CD4-positive, alpha-beta T cell treated with Interferon gamma for 1 hour (primary cell): ENCODE measurements around the gene PHOSPHO2.

Source experiments
- DNase-seq: peaks from one replicate; pipeline ENCODE4 v3.0.0-alpha.2; 2020

Gene PHOSPHO2, protein sequence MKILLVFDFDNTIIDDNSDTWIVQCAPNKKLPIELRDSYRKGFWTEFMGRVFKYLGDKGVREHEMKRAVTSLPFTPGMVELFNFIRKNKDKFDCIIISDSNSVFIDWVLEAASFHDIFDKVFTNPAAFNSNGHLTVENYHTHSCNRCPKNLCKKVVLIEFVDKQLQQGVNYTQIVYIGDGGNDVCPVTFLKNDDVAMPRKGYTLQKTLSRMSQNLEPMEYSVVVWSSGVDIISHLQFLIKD

DNA sequence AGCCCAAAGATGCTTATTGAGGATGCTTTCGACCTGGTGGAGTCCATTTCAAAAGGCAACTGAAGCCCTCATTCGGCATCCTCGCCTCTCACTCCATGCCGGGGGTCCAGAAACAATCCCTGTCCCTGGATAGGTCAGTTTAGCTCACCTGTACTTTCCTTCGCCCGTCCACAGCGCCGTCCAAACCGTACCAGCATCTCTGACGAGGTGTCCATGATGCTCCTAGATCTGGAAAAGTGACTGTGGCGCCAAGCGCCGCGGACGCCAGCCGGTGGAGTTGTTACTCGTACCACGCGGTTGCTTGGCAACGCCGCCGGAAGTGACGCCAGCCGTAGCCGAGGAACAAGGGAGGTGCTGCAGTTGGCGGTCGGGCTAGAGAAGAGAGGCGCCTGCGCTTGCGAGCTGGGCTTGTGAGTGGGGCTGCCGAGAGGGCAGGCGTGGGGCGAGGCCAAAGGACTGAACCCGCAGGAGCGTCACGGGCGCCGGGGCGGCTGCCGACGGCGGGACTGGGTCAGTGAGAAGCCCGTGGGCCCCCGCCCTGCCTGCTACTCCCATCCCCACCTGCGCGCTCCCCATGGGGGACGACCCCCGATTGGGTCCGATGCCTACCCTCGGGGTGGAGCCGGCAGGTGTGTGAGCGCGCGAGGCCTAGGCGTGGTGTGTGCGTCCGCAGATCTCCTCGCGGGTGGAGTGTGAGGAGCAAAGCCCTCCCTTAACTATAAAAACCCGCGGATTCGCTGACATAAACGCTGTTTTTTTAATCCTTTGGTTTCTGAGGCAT lies at the start of gene PHOSPHO2, which contains the start of gene CFAP210:
TSS of gene PHOSPHO2 (plus strand) at position 357 of the 781 bp plus-strand sequence. CDS start 6,503 bp downstream, outside the sequence.
TSS of gene CFAP210 (minus strand) at position 293 of the 781 bp plus-strand sequence. CDS start at position 215, 78 bp downstream.
- DNase-seq: peak; percentile 99

DNA sequence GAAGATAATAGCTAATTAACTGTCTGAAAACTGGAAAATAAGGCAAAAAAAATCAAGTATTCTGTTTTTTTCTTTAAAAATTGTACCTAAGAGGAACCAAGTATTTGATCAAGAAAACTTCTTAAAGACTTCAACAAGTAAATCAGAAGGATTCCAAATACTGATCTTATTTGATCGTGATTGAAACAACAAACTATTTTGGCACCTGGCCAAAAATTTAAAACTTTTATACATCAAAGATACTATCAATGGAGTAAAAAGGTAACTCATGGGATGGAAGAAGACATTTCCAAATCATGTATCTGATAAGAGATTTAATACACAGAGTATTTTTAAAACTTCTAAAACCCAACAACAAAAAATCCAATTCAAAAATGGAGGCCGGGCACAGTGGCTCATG lies 46.8 kb upstream of the PHOSPHO2 start:
- no peak for DNase-seq

DNA sequence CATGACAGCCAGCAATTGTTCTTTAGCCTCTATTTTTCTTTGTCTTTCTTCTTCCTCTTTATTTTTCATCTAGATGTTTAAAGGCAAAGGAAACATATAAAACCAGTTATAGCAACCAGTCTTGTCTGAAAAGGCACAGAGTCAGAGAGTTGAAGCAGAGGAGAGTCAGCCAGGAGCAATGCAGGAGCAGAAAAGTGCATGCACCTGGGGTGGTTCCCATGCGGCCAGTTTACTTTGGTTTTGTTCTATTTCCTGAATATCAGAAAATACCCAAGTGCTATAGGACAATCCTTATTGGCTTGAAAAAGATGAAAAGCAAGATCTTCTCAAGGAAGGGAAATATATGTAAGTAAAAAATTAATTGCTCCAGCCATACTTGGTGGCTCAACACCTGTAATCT lies 45.0 kb upstream of the PHOSPHO2 start:
- no peak for DNase-seq

DNA sequence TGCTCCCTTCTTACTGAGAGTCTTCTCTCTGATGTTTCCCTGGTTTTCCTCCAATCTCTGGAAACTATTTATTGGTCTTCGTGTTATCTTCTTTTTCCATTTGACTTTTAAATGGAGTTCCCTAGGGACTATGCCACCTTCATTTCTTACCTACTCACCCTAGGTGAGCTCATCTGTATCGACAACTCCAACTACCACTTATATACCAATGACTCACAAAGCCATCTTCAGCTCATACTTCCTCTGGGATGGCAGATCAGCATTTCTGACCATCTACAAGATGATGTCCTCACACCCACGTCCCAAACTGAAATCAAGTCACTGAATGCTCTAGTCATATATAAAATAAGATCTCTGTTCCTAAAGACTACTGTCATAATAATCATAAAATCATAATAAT lies 40.6 kb upstream of the PHOSPHO2 start:
- no peak for DNase-seq

DNA sequence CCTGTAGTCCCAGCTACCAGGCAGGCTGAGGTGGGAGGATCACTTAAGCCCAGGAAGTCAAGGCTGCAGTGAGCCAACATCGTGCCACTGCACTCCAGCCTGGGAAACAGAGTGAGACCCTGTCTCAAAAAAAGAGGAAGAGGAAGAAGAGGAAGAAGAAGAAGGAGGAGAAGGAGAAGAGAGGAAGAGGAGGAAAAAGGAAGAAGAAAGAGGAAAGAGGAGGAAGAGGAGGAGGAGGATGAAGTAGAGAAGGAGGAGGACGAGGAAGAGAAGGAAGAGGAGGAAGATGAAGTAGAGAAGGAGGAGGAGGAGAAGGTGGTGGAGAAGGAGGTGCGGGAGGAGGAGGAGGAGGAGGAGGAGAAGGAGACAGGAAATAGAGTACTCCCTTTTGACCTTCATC lies 38.1 kb upstream of the PHOSPHO2 start:
- DNase-seq: no peak

DNA sequence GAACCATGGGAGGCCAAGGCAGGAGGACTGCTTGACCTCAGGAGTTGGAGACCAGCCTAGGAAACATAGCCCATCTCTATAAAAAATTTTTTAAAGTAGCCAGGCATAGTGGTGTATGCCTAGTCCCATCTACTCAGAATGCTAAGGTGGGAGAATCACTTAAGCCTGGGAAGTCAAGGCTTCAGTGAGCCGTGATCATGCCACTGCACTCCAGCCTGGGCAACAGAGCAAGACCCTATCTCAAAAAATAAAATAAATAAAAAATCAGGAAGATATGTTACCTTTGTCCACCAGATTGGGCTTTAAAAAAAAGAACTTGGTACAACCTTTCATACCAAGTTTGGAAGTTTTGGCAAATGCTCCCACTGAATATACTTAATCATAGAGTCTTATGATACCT lies 35.4 kb upstream of the PHOSPHO2 start:
- no peak for DNase-seq

DNA sequence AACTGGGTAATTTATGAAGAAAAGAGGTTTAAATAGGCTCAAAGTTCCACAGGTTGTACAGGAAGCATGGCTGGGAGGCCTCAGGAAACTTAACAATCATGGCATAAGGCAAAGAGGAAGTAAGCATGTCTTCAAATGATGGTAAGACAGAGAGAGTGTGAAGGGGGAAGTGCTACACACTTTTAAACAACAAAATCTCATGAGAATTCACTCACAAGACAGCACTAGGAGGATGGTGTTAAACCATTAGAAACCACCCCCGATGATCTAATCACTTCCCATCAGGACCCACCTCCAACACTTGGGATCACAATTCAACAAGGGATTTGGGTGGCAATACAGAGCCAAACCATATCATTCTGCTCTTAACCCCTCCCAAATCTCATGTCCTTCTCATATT lies 34.9 kb upstream of the PHOSPHO2 start:
- no peak for DNase-seq

DNA sequence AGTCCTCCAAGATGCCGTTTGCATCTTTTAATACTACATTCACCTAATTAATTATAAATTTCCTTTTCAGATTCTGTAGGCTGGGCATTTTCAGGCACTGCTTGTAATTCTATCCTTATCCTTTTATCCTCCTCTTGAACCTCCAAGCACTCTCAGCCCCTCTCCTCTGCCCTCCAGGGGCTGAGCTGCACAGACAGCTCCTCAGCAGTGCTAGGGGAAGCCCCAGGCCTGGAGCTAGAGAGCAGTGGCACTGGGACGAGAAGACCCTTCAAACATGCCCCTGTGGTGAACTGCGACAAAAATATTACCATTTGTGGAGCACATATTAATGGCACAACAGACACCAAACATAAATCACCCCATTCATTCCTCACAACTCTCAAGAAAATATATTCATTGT lies 33.0 kb upstream of the PHOSPHO2 start:
- no peak for DNase-seq

DNA sequence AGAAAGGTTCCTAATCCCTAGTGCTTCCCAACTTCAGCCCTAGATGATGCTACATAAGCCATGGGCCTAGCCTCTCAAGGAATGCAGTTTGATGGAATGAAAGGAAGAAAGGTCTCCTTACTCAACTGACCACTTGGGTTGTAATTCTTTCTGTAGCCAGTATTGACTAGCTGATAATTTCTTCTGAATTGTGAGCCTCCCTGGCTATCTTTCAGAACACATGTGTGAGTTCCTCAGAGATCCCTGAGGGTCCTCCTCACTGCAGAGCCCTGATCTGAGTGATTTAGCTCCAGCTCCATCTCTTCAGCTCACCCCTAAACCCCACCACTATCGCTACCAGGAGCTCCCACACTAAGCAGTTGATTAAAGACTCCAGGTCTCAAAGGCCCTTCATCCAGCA lies 31.5 kb upstream of the PHOSPHO2 start:
- DNase-seq: no peak

DNA sequence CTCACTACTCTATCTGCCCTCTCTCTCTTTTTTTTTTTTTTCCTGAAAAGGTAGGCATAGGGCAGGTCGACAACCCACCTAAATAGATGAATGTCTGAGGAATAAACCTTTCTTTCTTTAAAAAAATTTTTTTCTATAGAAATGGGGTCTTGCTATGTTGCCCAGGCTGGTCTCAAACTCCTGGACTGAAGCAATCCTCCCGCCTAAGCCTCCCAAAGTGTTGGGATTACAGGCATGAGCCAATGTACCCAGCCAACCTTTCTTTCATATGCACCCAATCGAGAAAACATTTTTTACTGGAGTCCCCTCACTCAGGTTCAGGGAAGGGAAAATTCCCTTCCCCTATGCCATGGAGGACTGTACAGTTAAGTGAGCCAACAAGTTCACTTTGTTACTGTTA lies 31.0 kb upstream of the PHOSPHO2 start:
- no peak for DNase-seq

DNA sequence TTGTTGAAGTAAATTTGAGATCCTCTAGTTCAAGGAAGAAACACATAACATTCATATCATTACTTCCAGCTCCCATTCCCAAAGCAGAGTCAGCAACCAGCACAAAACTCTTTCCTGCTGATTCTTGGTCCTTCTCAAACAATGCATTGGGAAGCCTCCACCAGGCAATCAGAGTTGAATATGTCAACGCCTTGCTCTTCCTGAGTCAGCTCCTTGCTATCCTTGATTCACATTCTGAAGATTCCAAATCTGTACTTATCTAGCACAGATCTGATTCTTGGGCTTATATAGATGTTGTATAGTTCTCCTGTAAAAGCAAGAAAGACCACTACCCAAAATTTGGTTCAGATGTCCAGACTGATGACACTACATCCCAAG lies 29.7 kb upstream of the PHOSPHO2 start:
- DNase-seq: no peak

DNA sequence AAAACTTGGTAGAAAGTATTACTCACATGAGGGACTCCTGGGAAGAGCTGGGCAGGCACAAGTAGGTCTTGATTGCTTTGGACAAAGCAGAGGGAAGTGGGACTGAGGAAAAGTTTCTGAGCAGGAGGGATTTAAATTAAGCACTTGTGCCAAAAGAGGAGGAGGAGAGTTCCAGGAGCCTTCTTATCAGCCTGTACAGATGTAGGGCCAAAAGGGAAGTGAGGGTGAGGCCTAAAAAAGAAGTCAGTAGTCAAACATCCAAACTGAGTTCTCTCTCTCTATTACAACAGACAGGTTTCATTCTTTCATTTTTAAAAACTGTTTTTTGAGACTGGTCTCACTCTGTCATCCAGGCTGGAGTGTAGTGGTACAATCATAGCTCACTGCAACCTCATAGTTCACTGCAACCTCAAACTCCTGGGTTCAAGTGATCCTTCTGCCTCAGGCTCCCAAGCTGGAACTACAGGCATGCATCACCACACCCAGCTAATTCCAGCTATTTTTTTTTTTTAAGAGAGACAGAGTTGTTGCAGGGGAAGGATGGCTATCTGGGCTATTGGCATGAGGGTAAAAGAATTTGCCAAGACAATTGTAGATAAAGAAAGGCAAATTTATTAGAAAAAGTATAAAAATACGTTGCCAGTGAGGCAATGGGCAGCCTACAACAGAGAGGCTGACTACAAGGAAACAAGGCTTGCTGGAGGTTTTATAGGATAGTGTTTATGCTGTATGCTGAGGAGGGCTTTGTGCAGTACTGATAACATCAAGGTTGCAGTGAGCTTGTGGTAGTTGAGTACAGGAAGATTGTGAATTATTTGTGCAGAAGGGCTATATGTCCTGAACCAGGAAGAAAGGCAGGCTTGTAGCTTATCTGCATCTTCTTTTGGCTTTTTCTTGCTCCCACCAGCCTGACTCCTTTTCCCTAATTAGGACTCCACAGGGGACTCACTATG lies 29.0 kb upstream of the PHOSPHO2 start:
- DNase-seq: no peak

DNA sequence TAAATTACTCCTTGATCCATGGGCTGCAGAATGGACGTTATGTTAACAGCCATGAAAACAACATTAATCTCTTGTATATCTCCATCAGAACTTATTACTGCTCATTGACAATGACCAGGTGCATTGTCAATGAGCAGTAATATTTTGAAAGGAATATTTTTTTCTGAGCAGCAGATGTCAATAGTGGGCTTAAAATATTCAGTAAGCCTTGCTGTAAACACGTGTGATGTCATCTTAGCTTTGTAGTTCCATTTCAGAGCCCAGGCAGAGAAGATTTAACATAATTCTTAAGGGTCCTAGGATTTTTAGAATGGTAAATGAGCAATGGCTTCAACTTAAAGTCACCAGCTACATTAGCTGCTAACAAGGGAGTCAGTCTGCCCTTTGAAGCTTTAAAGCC lies 26.7 kb upstream of the PHOSPHO2 start:
- DNase-seq: no peak

DNA sequence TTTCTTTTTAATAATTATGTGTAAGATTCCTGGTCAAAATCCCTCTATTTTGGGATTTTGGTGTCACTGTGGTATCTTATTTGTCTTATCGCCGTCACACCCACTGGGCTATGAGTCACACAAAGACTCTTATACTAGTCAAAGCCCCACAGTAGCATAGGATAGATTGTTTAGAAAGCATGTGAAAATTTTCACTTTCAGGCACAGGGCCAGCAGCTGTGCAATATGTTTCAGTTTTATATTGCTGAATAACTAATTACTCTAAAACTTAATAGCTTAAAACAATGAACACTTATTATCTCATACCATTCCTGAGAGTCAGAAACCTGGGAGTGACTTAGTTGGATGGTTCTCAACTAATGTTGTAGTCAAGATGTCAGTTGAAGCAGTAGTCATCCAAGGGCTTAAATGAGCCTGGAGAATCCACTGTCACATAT lies 24.0 kb upstream of the PHOSPHO2 start:
- DNase-seq: no peak

DNA sequence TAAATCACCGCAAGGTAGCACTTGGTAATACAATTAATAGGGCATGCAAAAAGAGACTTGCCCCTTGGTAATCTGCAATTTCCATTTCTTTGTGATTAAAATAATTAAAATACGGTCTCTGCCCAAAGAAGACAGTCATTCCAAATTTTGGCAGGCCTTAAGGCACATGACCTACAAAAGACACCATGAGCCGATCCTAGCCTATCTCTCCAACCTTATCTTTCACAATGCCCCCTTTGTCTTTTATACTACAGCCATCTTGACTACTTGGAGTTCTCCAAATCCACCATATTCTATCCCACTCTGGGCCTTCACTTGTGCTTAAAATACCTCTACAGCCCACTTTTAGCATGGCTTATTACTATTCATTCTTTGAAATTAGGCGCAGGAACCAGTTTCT lies 23.3 kb upstream of the PHOSPHO2 start:
- no peak for DNase-seq

DNA sequence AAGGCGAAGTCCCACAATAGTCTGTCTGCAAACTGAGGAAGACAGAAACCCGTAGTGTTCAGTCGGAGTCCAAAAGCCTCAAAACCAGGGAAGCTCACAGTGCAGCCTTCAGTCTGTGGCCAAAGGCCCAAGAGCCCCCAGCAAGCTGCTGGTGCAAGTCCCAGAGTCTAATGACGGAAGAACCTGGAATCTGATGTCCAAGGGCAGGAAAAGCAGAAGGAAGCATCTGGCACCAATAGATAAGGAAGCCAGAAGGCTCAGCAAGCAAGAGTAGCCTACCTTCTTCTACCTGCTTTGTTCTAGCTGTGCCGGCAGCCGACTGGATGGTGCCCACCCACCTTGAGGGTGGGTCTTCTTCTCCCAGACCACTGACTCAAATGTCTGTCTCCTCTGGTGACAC lies 21.9 kb upstream of the PHOSPHO2 start:
- no peak for DNase-seq

DNA sequence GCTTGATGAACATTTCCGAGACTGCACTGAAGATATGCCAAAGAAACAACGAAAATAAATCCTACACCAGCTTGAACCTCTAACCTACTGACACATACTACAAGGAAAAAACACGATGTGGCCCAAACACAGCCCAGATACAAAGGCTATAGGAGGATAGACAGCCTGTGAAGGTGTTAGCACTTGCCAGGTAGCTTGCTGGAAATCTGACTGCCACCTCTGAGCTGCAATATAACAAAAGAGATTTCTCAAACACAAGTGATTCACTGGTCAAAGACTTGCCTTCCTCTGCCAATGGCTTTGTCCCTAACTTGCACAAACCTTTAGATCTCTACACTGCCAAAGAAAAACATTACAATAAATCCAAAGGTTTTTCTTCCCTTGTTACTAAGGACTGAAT lies 21.2 kb upstream of the PHOSPHO2 start:
- no peak for DNase-seq

DNA sequence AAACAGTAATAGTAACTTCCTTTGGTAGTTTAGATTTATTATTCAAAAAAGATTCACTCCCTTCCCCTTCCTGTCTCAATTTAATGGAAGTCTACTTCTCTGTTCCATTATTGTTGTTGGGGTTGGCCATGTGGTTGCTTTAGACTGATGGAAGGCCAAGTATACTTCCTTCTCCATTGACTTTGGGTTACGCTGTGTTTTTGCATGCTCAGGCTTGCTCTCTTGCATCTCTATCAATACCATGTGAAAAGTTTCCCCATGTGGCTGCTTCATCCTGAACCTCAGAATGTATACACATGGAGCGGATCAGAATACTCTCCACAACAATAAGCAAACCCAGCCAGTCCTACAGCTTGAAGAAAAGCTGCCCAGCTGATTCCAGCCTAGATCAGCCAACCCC lies 20.3 kb upstream of the PHOSPHO2 start:
- no peak for DNase-seq

DNA sequence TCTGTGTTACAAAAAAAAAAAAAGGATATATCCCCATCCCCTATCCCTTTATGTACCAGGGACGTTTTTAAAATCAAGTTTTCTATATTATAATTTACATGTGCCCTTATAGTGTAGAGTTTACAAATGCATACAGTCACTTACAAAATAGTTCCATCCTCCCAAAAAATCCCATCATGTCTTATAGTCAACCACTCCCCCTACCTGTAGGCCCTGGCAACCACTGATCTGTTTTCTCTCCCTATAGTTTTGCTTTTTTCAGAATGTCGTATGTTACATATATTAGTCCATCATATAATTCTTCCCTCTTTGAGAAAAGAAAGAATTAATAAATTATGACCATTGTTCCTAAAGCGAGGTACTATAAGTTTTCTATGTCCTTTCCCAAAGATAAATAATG lies 17.9 kb upstream of the PHOSPHO2 start:
- no peak for DNase-seq

DNA sequence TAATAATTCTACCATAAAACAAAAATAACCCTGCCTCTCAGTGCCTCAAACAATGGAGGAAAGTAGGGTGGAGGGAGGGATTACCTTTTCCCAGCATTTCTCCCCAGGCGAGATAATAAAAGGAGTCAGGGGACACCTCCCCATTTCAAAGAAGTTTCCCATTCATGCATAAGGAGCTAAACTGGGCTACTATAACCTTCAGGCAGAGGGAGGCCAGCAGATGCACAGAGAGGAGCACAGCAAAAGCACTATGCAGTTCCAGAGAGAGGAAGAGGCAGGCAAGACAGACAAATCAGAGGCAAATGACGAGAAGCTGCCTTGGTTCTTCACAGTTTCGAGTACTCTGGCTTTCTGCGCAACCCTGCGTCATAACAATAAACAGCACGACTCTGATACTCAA lies 17.4 kb upstream of the PHOSPHO2 start:
- no peak for DNase-seq

DNA sequence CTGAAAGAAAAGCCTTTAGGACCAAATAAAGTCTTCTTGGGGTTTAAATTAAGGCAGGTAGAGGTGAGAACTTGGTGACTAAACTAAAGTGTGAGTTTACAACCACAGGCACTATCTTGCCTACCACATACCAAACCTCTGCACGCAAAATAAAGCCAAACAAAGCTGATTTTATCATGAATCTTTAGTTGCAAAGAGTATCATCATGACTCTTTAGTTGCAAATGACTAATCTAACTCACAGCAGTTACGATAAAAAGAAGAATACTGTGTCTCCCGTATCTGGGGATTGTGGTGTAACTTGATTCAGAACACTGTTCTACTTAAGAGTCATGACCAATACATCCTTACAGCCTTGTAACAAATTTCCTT lies 11.2 kb upstream of the PHOSPHO2 start:
- DNase-seq: no peak

DNA sequence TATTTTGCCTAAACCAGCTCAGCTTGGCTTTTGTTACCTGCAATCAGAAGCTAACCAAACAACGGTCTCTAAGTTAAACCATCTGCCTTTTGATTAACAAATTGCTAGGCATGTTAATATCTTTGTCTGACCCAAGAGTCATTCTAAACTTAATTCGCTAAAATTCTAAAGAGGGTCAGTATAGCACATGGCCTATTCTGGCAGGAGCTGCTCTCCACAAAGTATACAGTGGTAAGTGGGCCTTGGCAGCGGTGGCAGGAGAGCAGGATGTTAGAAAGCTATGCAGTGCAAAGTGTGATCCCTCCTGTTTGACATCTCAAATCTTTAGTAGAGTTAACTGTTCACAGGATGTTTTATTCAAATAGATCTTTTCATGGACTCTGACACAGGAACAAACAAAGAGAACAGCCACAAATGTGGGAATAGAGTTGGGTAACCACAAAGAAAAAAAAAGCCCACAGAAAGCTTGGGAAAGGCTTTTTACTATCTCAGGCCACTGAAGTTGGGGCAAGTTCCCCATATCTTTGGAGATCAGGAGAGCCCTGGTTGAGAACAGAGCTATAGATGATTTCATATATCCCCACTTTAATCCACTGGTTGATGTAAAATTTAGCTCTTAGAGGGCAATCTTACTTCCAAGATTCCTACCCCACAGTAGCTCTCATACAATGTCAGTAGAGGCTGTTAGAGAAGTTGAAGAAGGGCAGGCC lies 10.7 kb upstream of the PHOSPHO2 start:
- no peak for DNase-seq

DNA sequence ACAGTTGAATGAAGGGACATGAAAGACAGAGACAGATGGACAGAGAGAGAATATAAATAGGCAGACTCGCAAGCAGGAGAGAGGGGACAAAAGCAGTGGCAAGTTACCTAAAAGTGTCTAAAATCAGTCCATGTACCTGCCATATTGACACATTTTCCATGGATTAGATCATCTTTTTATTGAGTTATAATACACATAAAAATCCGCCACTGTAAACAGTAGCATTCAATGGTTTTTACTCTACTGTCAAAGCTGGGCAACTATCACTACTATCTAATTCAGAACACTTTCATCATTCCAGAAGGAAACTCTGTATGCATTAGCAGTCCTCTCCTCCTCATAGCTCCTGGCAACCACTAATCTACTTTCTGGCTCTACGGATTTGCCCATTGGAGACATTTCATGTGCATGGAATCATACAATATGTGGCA lies 10.1 kb upstream of the PHOSPHO2 start:
- DNase-seq: no peak
